Hippocampal formation (tissue), 2 donors: ENCODE results near the gene PPFIBP2.
"Not testable (repeated sequence)": the region's sequence is repeated elsewhere in the genome, so short reads cannot be mapped to it uniquely, and the experiment has no call there.

Experiments
- DNase-seq, 2 donors: peaks; one replicate each; lab custom pipeline; 2025; lab: John Stamatoyannopoulos, UW

Gene PPFIBP2

GRCh38 chr11:7636350-7636749, 122.6 kb downstream of the PPFIBP2 start:
- no peak for DNase-seq

- no peak for DNase-seq
These were observed 123.8 kb downstream of the PPFIBP2 start for GRCh38 chr11:7637447-7638157.

- DNase-seq: no peak
These were observed 125.2 kb downstream of the PPFIBP2 start for GRCh38 chr11:7638710-7639642.

- no peak for DNase-seq
These were observed 125.8 kb downstream of the PPFIBP2 start for GRCh38 chr11:7639643-7640025.

- DNase-seq: no peak
These were observed 127.0 kb downstream of the PPFIBP2 start for GRCh38 chr11:7640816-7641215.

- no peak for DNase-seq
These were observed 128.9 kb downstream of the PPFIBP2 start for GRCh38 chr11:7642747-7643146.

GRCh38 chr11:7643314-7643713, 129.5 kb downstream of the PPFIBP2 start:
- DNase-seq: no peak

- DNase-seq: no peak
These were observed 131.4 kb downstream of the PPFIBP2 start for GRCh38 chr11:7645206-7645605.

GRCh38 chr11:7646866-7647265, 133.1 kb downstream of the PPFIBP2 start:
- DNase-seq: no peak

- no peak for DNase-seq
These were observed 134.5 kb downstream of the PPFIBP2 start for GRCh38 chr11:7648264-7648663.

GRCh38 chr11:7651140-7651551, 137.3 kb downstream of the PPFIBP2 start:
- peak in 1 of 2 donors; percentile 51 for DNase-seq

- peak; percentile 68 to 88 for DNase-seq
These were observed 137.9 kb downstream of the PPFIBP2 start for GRCh38 chr11:7651700-7652099.

GRCh38 chr11:7654195-7654705, 140.5 kb downstream of the PPFIBP2 start:
- no peak for DNase-seq

- no peak for DNase-seq
These were observed 141.7 kb downstream of the PPFIBP2 start for GRCh38 chr11:7655253-7656217.

- DNase-seq: no peak
These were observed 142.9 kb downstream of the PPFIBP2 start for GRCh38 chr11:7656704-7657103.

- peak; percentile 71 to 83 for DNase-seq
These were observed 143.7 kb downstream of the PPFIBP2 start for GRCh38 chr11:7657306-7658025.

- DNase-seq: not testable (repeated sequence)
These were observed 149.7 kb downstream of the PPFIBP2 start for GRCh38 chr11:7663531-7663930.

- no peak for DNase-seq
These were observed 151.1 kb downstream of the PPFIBP2 start for GRCh38 chr11:7664867-7665266.

GRCh38 chr11:7665473-7666291, 151.9 kb downstream of the PPFIBP2 start:
- DNase-seq: peak; percentile 41 to 62

- DNase-seq: no peak
These were observed 152.6 kb downstream of the PPFIBP2 start for GRCh38 chr11:7666292-7666866.
